ENCODE results near the gene BCAN. TPM values are rescaled to one million over a fixed set of nuclear protein-coding genes. Genes with fewer than 3 reads are reported as not detected.

Gene BCAN
- total and polyA plus RNA-seq, 2 of the 8 experiments (the other 6 are each of a cell fraction or from before 2014, with no cell fraction given), result 4.5 to 24.0 TPM

GRCh38 chr1:156676820-156677615 lies 35.1 kb downstream of the BCAN start, which contains the start of gene NES (continued):
- TF ChIP-seq CEBPB (IDR thresholded peaks at IDR 0.05; ENCODE audit: low read depth, low read length) (no peak), CHD2 (IDR thresholded peaks at IDR 0.05; ENCODE audit: low read length) (no peak), NANOG (IDR thresholded peaks at IDR 0.05; ENCODE audit: insufficient read depth, low read depth, low read length, poor library complexity, severe bottlenecking) (no peak), RBBP5 (IDR thresholded peaks at IDR 0.05; ENCODE audit: borderline replicate concordance, low read depth, low read length) (0 out of 2 replicates have a peak, but pooled peaks have one; percentile 48), JUN (IDR thresholded peaks at IDR 0.05; ENCODE audit: low read depth, low read length) (no peak), EP300 (IDR thresholded peaks at IDR 0.05; ENCODE audit: borderline replicate concordance in 1 of 2, low read depth in 2 of 2, low read length in 2 of 2) (peak in 1 of 2 experiments; percentile 19; a peak in 1 of 3 replicates)

Measured in H1 (cell line).